Measurements from ENCODE around the gene TBXAS1.

DNA sequence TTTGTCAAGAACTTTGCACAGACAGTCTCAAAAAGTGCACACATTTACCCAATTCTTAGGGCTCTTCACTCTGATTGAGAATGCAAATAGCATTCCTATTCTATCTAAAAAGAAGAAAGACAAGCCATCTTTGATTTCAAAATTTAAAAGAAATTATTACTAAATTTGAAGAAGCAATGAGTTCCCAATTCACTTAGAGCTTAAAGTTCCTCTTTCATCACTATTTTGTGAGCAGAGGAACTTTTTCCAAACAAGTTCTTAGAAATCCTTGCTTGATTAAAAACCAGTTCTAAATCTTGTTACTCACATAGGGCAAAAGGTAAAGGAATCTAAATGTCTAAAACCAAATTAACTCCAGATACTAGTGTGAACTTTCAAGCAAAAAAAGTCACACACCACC, 56.4 kb downstream of the TBXAS1 start:
- TF ChIP-seq, protein P1, sequence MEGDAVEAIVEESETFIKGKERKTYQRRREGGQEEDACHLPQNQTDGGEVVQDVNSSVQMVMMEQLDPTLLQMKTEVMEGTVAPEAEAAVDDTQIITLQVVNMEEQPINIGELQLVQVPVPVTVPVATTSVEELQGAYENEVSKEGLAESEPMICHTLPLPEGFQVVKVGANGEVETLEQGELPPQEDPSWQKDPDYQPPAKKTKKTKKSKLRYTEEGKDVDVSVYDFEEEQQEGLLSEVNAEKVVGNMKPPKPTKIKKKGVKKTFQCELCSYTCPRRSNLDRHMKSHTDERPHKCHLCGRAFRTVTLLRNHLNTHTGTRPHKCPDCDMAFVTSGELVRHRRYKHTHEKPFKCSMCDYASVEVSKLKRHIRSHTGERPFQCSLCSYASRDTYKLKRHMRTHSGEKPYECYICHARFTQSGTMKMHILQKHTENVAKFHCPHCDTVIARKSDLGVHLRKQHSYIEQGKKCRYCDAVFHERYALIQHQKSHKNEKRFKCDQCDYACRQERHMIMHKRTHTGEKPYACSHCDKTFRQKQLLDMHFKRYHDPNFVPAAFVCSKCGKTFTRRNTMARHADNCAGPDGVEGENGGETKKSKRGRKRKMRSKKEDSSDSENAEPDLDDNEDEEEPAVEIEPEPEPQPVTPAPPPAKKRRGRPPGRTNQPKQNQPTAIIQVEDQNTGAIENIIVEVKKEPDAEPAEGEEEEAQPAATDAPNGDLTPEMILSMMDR (IDR thresholded peaks at IDR 0.05), result no peak
- no peak for TF ChIP-seq POLR2A (IDR thresholded peaks at IDR 0.05)
